DND-41 (cell line): Measurements from ENCODE around the gene PUSL1.

Experiments
- ATAC-seq: fragments of 200-7000 bp; cut with Tn5 transposase; 3 replicates; pipeline ENCODE4 v1.9.1; 2021; ENCODE audit warnings: low read depth; ENCODE audit not compliant: insufficient read depth
- DNase-seq: peaks from one replicate; pipeline ENCODE4 v3.0.0-alpha.2; 2020
- H2AFZ ChIP-seq: 2 replicates; pipeline ENCODE4 v1.6.0; 2012; ENCODE audit warnings: low read depth, low read length
- H3K27ac ChIP-seq: 2 replicates; pipeline ENCODE4 v1.5.1; 2012; ENCODE audit warnings: low read length, inconsistent platforms
- H3K27me3 ChIP-seq: fragments of 200-600 bp; sonication (generic); 2 replicates; pipeline ENCODE4 v1.6.0; 2012; ENCODE audit warnings: low read length, mild to moderate bottlenecking, inconsistent platforms; ENCODE audit not compliant: insufficient read depth, poor library complexity
- H3K36me3 ChIP-seq: 2 replicates; pipeline ENCODE4 v1.5.1; 2012; ENCODE audit warnings: low read length, inconsistent platforms; ENCODE audit not compliant: insufficient read depth
- H3K4me1 ChIP-seq: 2 replicates; pipeline ENCODE4 v1.5.1; 2012; ENCODE audit warnings: mild to moderate bottlenecking, low read length; ENCODE audit not compliant: insufficient read depth
- H3K4me2 ChIP-seq: 2 replicates; pipeline ENCODE4 v1.6.0; 2012; ENCODE audit warnings: mild to moderate bottlenecking, moderate library complexity, low read length, inconsistent platforms; ENCODE audit not compliant: insufficient read depth
- H3K4me3 ChIP-seq, 2 experiments: fragments of 200-600 bp in 1 of 2; shearing (Covaris generic) in 1 of 2; 2 replicates each; pipeline ENCODE4 v1.5.1; 2012 to 2016; ENCODE audit warnings: inconsistent platforms in 2 of 2, low read length in 2 of 2, mild to moderate bottlenecking in 2 of 2, low read depth in 1 of 2, moderate library complexity in 1 of 2
- H3K79me2 ChIP-seq: 2 replicates; pipeline ENCODE4 v1.6.0; 2012; ENCODE audit warnings: low read length, inconsistent platforms; ENCODE audit not compliant: insufficient read depth
- H3K9ac ChIP-seq: 2 replicates; pipeline ENCODE4 v1.6.0; 2012; ENCODE audit warnings: low read depth, mild to moderate bottlenecking, inconsistent platforms, low read length, moderate library complexity
- H3K9me3 ChIP-seq: 2 replicates; pipeline ENCODE4 v1.5.1; 2012; ENCODE audit warnings: low read length, moderate library complexity, mild to moderate bottlenecking, inconsistent platforms; ENCODE audit not compliant: insufficient read depth, severe bottlenecking
- H4K20me1 ChIP-seq: 2 replicates; pipeline ENCODE4 v1.6.0; 2012; ENCODE audit warnings: low read length; ENCODE audit not compliant: insufficient read depth
- EZH2 ChIP-seq: IDR thresholded peaks from 3 replicates; pipeline ENCODE4 v1.6.1; 2012; ENCODE audit warnings: borderline replicate concordance, low read depth, mild to moderate bottlenecking, moderate library complexity, low read length, inconsistent platforms; ENCODE audit not compliant: severe bottlenecking
- TF ChIP-seq, protein P1 (sequence below): IDR thresholded peaks from 2 replicates; pipeline ENCODE4 v1.5.1; 2012; ENCODE audit warnings: borderline replicate concordance, low read length, moderate library complexity, mild to moderate bottlenecking; ENCODE audit not compliant: poor library complexity, severe bottlenecking; ENCODE audit errors: extremely low read depth

Gene PUSL1

GRCh38 chr1:1337793-1338147 lies 29.4 kb downstream of the PUSL1 start:
- ATAC-seq (peak; percentile 47; the same call in 2 of the 3 replicates), DNase-seq (peak; percentile 35)
- Histone ChIP-seq H4K20me1 (peaks cover 58% of the 10 kb centered on the region), H3K79me2 (no peaks in the 10 kb centered on the region), H3K4me3 (no peak overlapping the region), H3K4me2 (no peak overlapping the region), H3K27ac (no peak overlapping the region), H3K36me3 (peaks cover 39% of the 10 kb centered on the region), H3K27me3 (no peaks in the 10 kb centered on the region), H3K9me3 (no peaks in the 10 kb centered on the region), H3K4me1 (no peaks in the 10 kb centered on the region), H2AFZ (no peak overlapping the region), H3K9ac (no peak overlapping the region)
- TF ChIP-seq EZH2: no peak
- TF ChIP-seq, protein P1, sequence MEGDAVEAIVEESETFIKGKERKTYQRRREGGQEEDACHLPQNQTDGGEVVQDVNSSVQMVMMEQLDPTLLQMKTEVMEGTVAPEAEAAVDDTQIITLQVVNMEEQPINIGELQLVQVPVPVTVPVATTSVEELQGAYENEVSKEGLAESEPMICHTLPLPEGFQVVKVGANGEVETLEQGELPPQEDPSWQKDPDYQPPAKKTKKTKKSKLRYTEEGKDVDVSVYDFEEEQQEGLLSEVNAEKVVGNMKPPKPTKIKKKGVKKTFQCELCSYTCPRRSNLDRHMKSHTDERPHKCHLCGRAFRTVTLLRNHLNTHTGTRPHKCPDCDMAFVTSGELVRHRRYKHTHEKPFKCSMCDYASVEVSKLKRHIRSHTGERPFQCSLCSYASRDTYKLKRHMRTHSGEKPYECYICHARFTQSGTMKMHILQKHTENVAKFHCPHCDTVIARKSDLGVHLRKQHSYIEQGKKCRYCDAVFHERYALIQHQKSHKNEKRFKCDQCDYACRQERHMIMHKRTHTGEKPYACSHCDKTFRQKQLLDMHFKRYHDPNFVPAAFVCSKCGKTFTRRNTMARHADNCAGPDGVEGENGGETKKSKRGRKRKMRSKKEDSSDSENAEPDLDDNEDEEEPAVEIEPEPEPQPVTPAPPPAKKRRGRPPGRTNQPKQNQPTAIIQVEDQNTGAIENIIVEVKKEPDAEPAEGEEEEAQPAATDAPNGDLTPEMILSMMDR: no peak

DNA sequence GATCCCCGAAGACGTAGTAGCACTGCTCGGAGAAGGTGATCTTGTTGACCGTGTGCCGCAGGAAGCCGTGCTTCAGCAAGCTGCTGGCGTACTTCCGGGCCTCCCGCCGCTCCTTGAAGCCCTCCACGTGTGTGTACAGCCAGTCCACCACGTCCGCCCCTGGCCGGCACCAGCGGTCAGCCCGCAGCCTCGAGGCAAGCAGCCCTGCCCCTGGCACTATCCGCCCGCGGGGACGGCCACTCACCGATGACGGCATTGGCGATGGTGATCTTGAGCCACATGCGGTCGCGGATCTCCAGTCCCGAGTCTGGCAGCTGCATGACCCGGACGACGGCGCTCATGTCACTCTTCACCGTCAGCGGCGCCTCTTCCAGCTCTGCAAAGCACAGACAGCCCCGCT lies 29.9 kb downstream of the PUSL1 start:
- peaks cover 61% of the 10 kb centered on the region for H4K20me1 ChIP-seq
- peaks cover 39% of the 10 kb centered on the region for H3K36me3 ChIP-seq
- no peak overlapping the region for H2AFZ ChIP-seq
- no peaks in the 10 kb centered on the region for H3K9me3 ChIP-seq
- no peak overlapping the region for H3K9ac ChIP-seq
- H3K4me1 ChIP-seq: no peaks in the 10 kb centered on the region
- no peak for TF ChIP-seq EZH2
- TF ChIP-seq, protein P1: no peak
- no peak overlapping the region for H3K4me2 ChIP-seq
- DNase-seq: no peak
- H3K27me3 ChIP-seq: no peaks in the 10 kb centered on the region
- no peak for ATAC-seq
- H3K27ac ChIP-seq: no peak overlapping the region
- H3K4me3 ChIP-seq: no peak overlapping the region
- H3K79me2 ChIP-seq: no peaks in the 10 kb centered on the region; the same call in 1 of the 2 replicates

DNA sequence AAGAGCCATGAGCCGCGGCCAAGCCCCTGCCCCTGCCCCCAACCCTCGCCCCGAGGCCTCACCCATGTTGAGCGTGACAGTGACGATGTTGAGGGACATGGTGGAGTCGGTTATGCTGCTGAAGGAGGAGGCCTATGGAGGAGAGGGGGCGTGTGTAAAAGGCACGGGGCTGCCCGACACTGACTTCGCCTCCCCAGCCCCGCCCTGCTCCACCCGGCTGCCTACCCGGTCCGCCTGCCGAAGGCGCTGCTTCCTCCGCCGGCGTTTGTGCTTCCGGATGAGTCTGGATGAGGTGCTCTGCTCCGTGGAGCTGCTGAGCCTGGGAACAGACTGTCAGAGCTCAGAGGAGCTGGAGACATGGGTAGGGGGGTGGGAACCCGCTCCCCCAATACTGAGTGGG lies 31.8 kb downstream of the PUSL1 start:
- no peak for ATAC-seq
- peaks cover 64% of the 10 kb centered on the region for H4K20me1 ChIP-seq

More for the DNA sequence above, 31.8 kb downstream of the PUSL1 start:
- Histone ChIP-seq H2AFZ (no peak overlapping the region), H3K27ac (no peak overlapping the region), H3K4me3 (no peak overlapping the region), H3K9me3 (no peaks in the 10 kb centered on the region), H3K9ac (no peak overlapping the region), H3K4me1 (no peaks in the 10 kb centered on the region), H3K4me2 (no peak overlapping the region), H3K36me3 (peaks cover 39% of the 10 kb centered on the region), H3K27me3 (no peaks in the 10 kb centered on the region), H3K79me2 (peaks cover 16% of the 10 kb centered on the region)
- TF ChIP-seq, protein P1: no peak
- no peak for TF ChIP-seq EZH2
- no peak for DNase-seq
